ENCODE results near the gene ZBTB20. TPM values are rescaled to one million over a fixed set of nuclear protein-coding genes. Genes with fewer than 3 reads are reported as not detected.

The ZBTB20 gene
- total and polyA plus RNA-seq, 2 donors (not counting 1 experiment from before 2014, with no cell fraction given): 4.0 to 22.5 TPM

- no peak overlapping the region for H3K4me2 ChIP-seq (ENCODE audit: extremely low read depth, insufficient read depth, low read length)
- H3K79me2 ChIP-seq (ENCODE audit: control insufficient read depth, insufficient read depth, low read length): no peaks in the 10 kb centered on the region
- TF ChIP-seq EZH2 (IDR thresholded peaks at IDR 0.05; ENCODE audit: low read length, missing control alignments): no peak
- no peak for TF ChIP-seq CTCF (conservative IDR thresholded peaks at IDR 0.05 in 1 of 2, IDR thresholded peaks at IDR 0.05 in 1 of 2; ENCODE audit: low read depth in 1 of 2, low read length in 2 of 2)
- no peaks in the 10 kb centered on the region for H3K27me3 ChIP-seq (ENCODE audit: control insufficient read depth, insufficient read depth, low read length)
- H3K36me3 ChIP-seq (ENCODE audit: control insufficient read depth, insufficient read depth, low read length): no peaks in the 10 kb centered on the region
- no peaks in the 10 kb centered on the region for H3K9me3 ChIP-seq (ENCODE audit: control insufficient read depth, insufficient read depth, low read depth, low read length)
- H4K20me1 ChIP-seq (ENCODE audit: control insufficient read depth, extremely low read depth, insufficient read depth, low read length): no peaks in the 10 kb centered on the region
- no peak overlapping the region for H3K9ac ChIP-seq (ENCODE audit: insufficient read depth, low read length)
- no peak for DNase-seq (ENCODE audit: low read depth in 2 of 2)
- no peaks in the 10 kb centered on the region for H3K4me1 ChIP-seq (ENCODE audit: control insufficient read depth, extremely low read depth, insufficient read depth, low read length)
- no peak overlapping the region for H3K4me3 ChIP-seq (replicated peaks in 1 of 4; ENCODE audit: control extremely low read depth in 1 of 4, insufficient read depth in 1 of 4, low read depth in 3 of 4, low read length in 4 of 4)
- H2AFZ ChIP-seq (ENCODE audit: low read length): no peak overlapping the region
- H3K27ac ChIP-seq (ENCODE audit: insufficient read depth, low read length): no peak overlapping the region
These were observed 290.3 kb downstream of the ZBTB20 start for GRCh38 chr3:114856835-114857234.

GRCh38 chr3:114855839-114856238, 291.2 kb downstream of the ZBTB20 start:
- Histone ChIP-seq H3K9ac (ENCODE audit: insufficient read depth, low read length) (no peak overlapping the region), H3K4me1 (ENCODE audit: control insufficient read depth, extremely low read depth, insufficient read depth, low read length) (no peaks in the 10 kb centered on the region), H3K36me3 (ENCODE audit: control insufficient read depth, insufficient read depth, low read length) (no peaks in the 10 kb centered on the region), H3K79me2 (ENCODE audit: control insufficient read depth, insufficient read depth, low read length) (no peaks in the 10 kb centered on the region), H4K20me1 (ENCODE audit: control insufficient read depth, extremely low read depth, insufficient read depth, low read length) (no peaks in the 10 kb centered on the region), H3K27me3 (ENCODE audit: control insufficient read depth, insufficient read depth, low read length) (no peaks in the 10 kb centered on the region), H2AFZ (ENCODE audit: low read length) (no peak overlapping the region), H3K27ac (ENCODE audit: insufficient read depth, low read length) (no peak overlapping the region), H3K4me2 (ENCODE audit: extremely low read depth, insufficient read depth, low read length) (no peak overlapping the region), H3K9me3 (ENCODE audit: control insufficient read depth, insufficient read depth, low read depth, low read length) (no peaks in the 10 kb centered on the region), H3K4me3 (replicated peaks in 1 of 4; ENCODE audit: control extremely low read depth in 1 of 4, insufficient read depth in 1 of 4, low read depth in 3 of 4, low read length in 4 of 4) (no peak overlapping the region)
- no peak for TF ChIP-seq CTCF (conservative IDR thresholded peaks at IDR 0.05 in 1 of 2, IDR thresholded peaks at IDR 0.05 in 1 of 2; ENCODE audit: low read depth in 1 of 2, low read length in 2 of 2)
- TF ChIP-seq EZH2 (IDR thresholded peaks at IDR 0.05; ENCODE audit: low read length, missing control alignments): no peak
- no peak for DNase-seq (ENCODE audit: low read depth in 2 of 2)

GRCh38 chr3:114852966-114853365, 294.1 kb downstream of the ZBTB20 start:
- Histone ChIP-seq H3K9me3 (ENCODE audit: control insufficient read depth, insufficient read depth, low read depth, low read length) (no peaks in the 10 kb centered on the region), H3K4me3 (replicated peaks in 1 of 4; ENCODE audit: control extremely low read depth in 1 of 4, insufficient read depth in 1 of 4, low read depth in 3 of 4, low read length in 4 of 4) (no peak overlapping the region), H2AFZ (ENCODE audit: low read length) (no peak overlapping the region), H3K79me2 (ENCODE audit: control insufficient read depth, insufficient read depth, low read length) (no peaks in the 10 kb centered on the region), H3K27me3 (ENCODE audit: control insufficient read depth, insufficient read depth, low read length) (no peaks in the 10 kb centered on the region), H4K20me1 (ENCODE audit: control insufficient read depth, extremely low read depth, insufficient read depth, low read length) (no peaks in the 10 kb centered on the region), H3K9ac (ENCODE audit: insufficient read depth, low read length) (no peak overlapping the region), H3K27ac (ENCODE audit: insufficient read depth, low read length) (no peak overlapping the region), H3K36me3 (ENCODE audit: control insufficient read depth, insufficient read depth, low read length) (no peaks in the 10 kb centered on the region), H3K4me2 (ENCODE audit: extremely low read depth, insufficient read depth, low read length) (no peak overlapping the region), H3K4me1 (ENCODE audit: control insufficient read depth, extremely low read depth, insufficient read depth, low read length) (no peaks in the 10 kb centered on the region)
- no peak for DNase-seq (ENCODE audit: low read depth in 2 of 2)
- TF ChIP-seq EZH2 (IDR thresholded peaks at IDR 0.05; ENCODE audit: low read length, missing control alignments): no peak
- TF ChIP-seq CTCF (conservative IDR thresholded peaks at IDR 0.05 in 1 of 2, IDR thresholded peaks at IDR 0.05 in 1 of 2; ENCODE audit: low read depth in 1 of 2, low read length in 2 of 2): no peak
